ENCODE measurements around the gene PNP. TPM values are rescaled to one million over a fixed set of nuclear protein-coding genes. Genes with fewer than 3 reads are reported as not detected.
"Not testable (repeated sequence)": the region's sequence is repeated elsewhere in the genome, so short reads cannot be mapped to it uniquely, and the experiment has no call there.

Gene PNP
- total and polyA plus RNA-seq, 9 donors: 3.4 to 23.0 (median 7.5) TPM

- Histone ChIP-seq H3K27me3 (no peaks in the 10 kb centered on the region), H3K4me3 (no peak overlapping the region), H3K36me3 (no peaks in the 10 kb centered on the region), H3K27ac (no peak overlapping the region), H3K4me1 (ENCODE audit: insufficient read depth) (peaks cover 2% of the 10 kb centered on the region), H3K9me3 (no peaks in the 10 kb centered on the region)
- TF ChIP-seq EP300 (IDR thresholded peaks at IDR 0.05) (no peak), POLR2A (IDR thresholded peaks at IDR 0.05) (no peak)
- TF ChIP-seq, protein P1, sequence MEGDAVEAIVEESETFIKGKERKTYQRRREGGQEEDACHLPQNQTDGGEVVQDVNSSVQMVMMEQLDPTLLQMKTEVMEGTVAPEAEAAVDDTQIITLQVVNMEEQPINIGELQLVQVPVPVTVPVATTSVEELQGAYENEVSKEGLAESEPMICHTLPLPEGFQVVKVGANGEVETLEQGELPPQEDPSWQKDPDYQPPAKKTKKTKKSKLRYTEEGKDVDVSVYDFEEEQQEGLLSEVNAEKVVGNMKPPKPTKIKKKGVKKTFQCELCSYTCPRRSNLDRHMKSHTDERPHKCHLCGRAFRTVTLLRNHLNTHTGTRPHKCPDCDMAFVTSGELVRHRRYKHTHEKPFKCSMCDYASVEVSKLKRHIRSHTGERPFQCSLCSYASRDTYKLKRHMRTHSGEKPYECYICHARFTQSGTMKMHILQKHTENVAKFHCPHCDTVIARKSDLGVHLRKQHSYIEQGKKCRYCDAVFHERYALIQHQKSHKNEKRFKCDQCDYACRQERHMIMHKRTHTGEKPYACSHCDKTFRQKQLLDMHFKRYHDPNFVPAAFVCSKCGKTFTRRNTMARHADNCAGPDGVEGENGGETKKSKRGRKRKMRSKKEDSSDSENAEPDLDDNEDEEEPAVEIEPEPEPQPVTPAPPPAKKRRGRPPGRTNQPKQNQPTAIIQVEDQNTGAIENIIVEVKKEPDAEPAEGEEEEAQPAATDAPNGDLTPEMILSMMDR (IDR thresholded peaks at IDR 0.05): no peak
- 84 to 91% (median 90%) methylated on average over 7 of the region's 7 CpGs for WGBS, 3 donors
- DNase-seq: no peak
- intact Hi-C loops (cut with DNase I): no loop called here
Observed at GRCh38 chr14:20438664-20439063, 30.5 kb upstream of the PNP start.

- H3K4me1 ChIP-seq (ENCODE audit: insufficient read depth): no peaks in the 10 kb centered on the region
- no peaks in the 10 kb centered on the region for H3K27me3 ChIP-seq
- no peak overlapping the region for H3K27ac ChIP-seq
- no peaks in the 10 kb centered on the region for H3K36me3 ChIP-seq
- H3K9me3 ChIP-seq: no peaks in the 10 kb centered on the region
- TF ChIP-seq, protein P1 (IDR thresholded peaks at IDR 0.05): no peak
- TF ChIP-seq POLR2A (IDR thresholded peaks at IDR 0.05): no peak
- no peak for TF ChIP-seq EP300 (IDR thresholded peaks at IDR 0.05)
- H3K4me3 ChIP-seq: no peak overlapping the region
- 80 to 84% (median 82%) methylated on average over 5 of the region's 5 CpGs for WGBS, 3 donors
- DNase-seq: no peak
- intact Hi-C loops (cut with DNase I): no loop called here
Observed at GRCh38 chr14:20440465-20440864, 28.7 kb upstream of the PNP start.

GRCh38 chr14:20440882-20441281 is 28.3 kb upstream of the PNP start:
- no peaks in the 10 kb centered on the region for H3K9me3 ChIP-seq
- intact Hi-C loops (cut with DNase I): no loop called here
- H3K27ac ChIP-seq: no peak overlapping the region
- no peak for DNase-seq
- 75 to 79% (median 75%) methylated on average over 5 of the region's 5 CpGs for WGBS, 3 donors
- no peak overlapping the region for H3K4me3 ChIP-seq
- no peak for TF ChIP-seq POLR2A (IDR thresholded peaks at IDR 0.05)
- no peak for TF ChIP-seq EP300 (IDR thresholded peaks at IDR 0.05)
- TF ChIP-seq, protein P1 (IDR thresholded peaks at IDR 0.05): no peak
- H3K4me1 ChIP-seq (ENCODE audit: insufficient read depth): no peaks in the 10 kb centered on the region
- H3K36me3 ChIP-seq: no peaks in the 10 kb centered on the region
- H3K27me3 ChIP-seq: no peaks in the 10 kb centered on the region

DNA sequence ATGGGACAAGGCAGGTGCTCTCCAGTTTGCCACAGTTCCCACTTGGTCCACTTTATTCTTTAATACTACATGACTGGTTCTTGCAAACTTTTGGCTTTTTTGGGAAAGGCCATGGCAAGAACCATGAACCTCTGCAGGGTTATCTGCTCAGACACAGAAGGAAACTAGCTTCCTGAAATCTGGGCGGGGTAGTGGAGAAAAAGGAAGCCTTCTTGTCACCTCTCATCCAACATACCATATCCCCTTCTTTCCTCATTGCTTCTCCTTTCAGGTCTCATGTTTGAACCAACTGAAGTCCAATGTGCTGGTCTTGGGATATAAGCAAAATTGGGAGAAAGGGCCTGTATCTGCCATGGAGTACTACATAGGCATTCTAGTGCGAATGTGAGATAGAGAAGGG is 27.7 kb upstream of the PNP start:
- H3K36me3 ChIP-seq: no peaks in the 10 kb centered on the region
- intact Hi-C loops (cut with DNase I): no loop called here
- H3K27ac ChIP-seq: no peak overlapping the region
- H3K27me3 ChIP-seq: no peaks in the 10 kb centered on the region
- no peak for DNase-seq
- no peak overlapping the region for H3K4me3 ChIP-seq
- TF ChIP-seq EP300 (IDR thresholded peaks at IDR 0.05): no peak
- TF ChIP-seq, protein P1 (IDR thresholded peaks at IDR 0.05): no peak
- no peak for TF ChIP-seq POLR2A (IDR thresholded peaks at IDR 0.05)
- WGBS, 3 donors: 92 to 95% (median 94%) methylated on average over 2 of the region's 2 CpGs
- no peaks in the 10 kb centered on the region for H3K4me1 ChIP-seq (ENCODE audit: insufficient read depth)
- no peaks in the 10 kb centered on the region for H3K9me3 ChIP-seq

DNA sequence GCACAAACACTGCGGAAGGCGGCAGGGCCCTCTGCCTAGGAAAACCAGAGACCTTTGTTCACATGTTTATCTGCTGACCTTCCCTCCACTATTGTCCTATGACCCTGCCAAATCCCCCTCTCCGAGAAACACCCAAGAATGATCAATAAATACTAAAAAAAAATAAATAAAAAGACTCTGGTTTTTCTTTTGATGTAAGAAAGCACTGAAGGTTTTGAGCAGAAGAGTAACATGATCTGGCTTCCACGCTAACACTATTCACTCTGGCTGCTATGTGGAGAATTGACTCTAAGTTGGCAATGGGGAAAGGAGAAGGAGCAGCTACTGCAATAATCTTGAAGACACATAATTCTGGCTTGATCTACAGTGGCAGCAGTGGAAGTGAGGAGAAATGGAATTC is 25.6 kb upstream of the PNP start:
- H3K4me3 ChIP-seq; H3K36me3 ChIP-seq; H3K27me3 ChIP-seq; H3K9me3 ChIP-seq; H3K27ac ChIP-seq; DNase-seq; intact Hi-C loops (cut with DNase I); H3K4me1 ChIP-seq (ENCODE audit: insufficient read depth): not testable (repeated sequence)
- 53 to 90% (median 80%) methylated on average over 2 to 4 of the region's 4 CpGs for WGBS, 3 donors
